NCI-H774 (cell line): ENCODE measurements around the gene KCNIP1.

Experiments used
- DNase-seq: peaks from one replicate; lab custom pipeline; 2025; lab: John Stamatoyannopoulos, UW

The KCNIP1 gene

DNA sequence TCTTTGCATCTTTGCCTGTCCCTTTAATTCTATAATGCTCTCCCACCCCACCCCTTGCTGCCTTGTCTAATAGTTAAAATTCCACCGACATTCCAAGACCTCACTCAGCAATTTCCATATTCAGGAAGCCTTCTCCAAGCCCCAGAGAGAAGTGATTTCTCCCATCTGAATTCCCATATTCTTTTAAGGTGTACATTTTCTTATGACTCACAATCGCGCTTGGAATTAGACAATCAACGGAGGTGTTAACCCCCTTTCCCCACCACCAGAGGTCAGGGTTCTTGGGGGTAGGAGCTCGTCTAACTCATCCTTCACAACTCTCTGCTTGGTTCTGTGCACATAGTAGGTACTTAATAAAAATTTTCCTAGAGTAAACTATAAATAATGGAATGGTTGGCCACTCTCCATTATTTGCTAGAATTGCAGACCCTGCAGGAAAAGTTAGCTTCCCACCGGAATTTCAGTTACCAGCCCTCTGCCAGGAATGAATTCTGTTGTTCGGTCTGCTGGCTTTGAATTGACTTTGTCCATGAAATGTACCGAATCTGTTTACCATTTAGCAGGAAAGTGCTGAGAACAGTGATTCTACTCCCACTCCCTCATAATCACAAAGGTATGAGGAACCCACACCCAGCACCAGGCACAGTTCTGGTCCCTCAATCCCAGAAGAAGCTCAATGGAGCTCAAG, 5.0 kb downstream of the KCNIP1 start:
- DNase-seq: no peak

DNA sequence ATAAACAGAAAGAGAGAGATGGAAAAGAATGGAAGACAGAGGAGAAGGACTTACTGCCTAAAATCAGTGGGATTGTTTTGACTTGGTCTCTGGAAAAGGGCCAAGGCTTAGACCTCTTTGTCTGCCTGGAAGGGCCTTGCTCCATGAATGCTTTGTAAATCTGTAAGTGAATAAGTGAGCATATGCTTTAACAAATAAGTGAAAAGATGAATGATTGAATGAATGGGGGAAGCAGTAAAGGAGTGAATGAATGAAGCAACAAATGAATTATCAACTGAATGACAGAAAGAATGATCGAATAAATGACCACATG, 5.5 kb downstream of the KCNIP1 start:
- DNase-seq: no peak

- DNase-seq: no peak
Measured at GRCh38 chr5:170510126-170510525, 6.3 kb downstream of the KCNIP1 start.

- no peak for DNase-seq
Measured at GRCh38 chr5:170510559-170510958, 6.7 kb downstream of the KCNIP1 start.

DNA sequence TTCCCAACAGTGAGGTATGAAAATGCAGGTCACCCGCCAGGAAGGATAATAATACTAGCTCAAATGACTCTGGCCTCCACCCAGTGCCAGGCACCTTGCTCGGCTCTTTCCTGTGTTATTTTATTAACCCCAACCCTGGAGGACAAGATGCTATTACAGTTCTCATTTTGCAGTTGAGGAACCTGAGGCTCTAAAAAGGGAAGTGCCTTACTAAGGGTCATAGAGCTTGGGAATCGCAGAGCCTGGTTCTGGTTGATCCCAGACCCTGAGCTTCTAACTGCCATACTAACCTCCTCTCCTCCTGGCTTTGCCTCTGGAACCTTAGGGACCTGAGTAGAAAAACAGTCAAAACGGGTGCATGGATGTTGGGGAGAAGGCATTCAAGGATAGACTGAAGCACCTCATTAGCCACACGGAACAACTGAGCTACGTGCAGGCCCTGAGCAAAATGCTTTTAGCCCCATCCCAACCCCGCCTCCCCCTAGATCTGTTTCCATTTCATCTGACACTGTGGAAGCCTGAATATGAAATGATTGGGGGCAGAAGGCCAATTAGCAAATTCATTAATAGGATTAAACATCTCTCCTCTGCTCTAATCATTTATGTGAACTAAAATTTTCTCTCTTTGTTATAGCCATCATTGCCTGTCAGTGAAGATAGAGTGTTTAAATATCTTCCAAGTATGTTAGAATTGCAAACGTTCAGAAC, 7.9 kb downstream of the KCNIP1 start:
- no peak for DNase-seq

DNA sequence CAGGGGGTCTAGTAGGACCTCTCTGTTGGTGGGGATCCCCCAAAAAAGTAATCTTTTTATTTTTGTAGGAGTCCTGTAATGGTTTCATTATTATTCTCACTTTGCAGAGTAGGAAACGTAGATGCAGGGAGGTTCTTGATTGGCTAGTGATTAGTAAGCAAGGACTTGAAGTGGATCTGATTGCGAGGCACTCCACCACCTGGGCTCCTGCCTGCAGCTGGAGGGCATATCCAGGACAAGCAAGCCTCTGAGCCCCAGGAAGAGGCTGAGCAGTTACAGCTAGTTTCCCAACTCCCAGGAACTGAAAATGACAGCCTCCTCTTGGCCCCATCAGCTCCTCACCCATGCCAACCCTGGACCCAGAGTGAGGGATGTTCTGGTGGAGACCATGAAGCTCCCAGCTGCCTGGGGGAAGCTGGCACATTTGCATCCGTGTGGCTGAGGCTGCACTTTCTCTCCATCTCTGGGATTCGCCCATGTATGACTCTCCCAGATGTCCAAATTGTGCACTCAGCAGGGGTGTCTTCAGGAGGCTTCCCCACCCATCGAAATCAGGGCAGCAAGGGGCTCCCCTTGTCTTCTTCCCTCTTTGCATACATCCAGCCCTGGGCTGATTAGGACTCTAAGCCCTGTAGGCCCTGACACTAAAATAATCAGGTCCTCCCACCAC, 10.2 kb downstream of the KCNIP1 start:
- DNase-seq: no peak

DNA sequence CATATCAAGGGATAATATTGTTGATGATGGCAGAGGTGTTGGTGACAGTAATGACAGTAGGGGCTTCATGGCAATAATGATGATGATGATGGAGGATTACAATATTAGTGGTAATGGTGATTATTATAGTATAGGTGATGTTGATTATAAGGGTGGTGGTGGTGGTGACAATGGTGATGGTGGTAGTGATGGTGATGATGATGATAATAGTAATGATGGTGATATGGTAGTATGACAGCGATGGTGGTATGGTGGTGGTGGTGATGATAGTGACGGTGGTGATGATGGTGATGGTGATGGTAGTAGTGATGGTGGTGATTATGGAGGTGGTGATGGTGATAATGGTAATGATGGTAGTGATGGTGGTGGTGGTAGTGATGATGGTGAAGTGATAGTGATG, 13.6 kb downstream of the KCNIP1 start:
- no peak for DNase-seq

DNA sequence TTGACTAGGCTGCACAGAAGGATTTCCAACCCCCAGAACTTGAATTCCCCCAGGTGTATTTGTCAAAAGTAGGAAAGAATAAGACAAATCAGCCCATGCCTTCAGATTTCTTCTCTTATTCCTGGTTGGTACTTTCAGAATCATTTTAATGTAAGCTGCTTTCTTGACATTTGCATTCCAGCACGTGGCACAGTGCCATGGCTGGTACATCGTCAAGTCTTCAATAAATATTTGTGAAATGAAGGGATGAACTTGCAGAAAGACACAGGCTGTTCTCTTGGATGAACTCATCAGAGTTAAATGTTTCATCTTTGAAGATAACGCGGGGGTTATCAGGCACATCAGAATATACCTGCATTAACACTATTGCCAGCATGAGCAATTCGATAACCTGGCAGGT, 14.5 kb downstream of the KCNIP1 start:
- DNase-seq: no peak

DNA sequence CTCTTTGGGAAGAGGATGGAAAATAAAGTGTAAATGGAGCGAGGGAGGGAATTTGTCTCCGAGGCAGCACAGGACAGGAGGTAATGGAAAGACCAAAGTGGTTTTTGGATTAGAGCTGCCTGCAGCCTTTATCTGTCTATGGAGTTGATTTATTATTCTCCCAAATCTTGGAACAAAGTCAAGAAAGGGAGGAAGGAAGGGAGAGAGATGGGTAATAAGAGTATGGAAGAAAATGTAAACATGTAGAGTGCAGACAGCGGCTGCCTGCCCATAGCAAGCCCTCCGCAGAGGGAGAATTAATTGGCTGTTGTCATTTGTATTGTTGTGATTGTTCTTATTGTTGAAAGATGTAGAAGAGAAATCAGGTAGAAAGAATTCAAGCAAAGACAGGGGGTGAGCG, 15.7 kb downstream of the KCNIP1 start:
- no peak for DNase-seq

DNA sequence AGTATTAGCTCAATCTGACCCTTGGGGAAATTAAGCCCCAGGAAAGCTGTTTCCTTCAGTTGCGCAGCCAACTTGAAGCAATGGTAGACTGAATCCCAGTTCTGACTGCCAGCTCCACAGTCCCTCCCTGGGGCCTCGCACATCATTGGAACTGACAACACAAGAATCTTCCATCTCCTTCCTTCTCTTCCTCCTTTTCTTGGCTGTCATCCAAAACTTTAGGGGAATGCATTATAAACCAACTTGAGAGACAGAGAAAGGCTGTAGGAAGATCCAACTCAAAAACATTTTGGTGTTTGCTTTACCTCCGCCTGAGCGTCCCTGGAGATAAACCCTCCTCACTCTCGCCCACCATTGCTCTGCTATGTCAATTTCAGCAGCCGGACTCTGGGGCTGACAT, 16.6 kb downstream of the KCNIP1 start:
- DNase-seq: no peak

DNA sequence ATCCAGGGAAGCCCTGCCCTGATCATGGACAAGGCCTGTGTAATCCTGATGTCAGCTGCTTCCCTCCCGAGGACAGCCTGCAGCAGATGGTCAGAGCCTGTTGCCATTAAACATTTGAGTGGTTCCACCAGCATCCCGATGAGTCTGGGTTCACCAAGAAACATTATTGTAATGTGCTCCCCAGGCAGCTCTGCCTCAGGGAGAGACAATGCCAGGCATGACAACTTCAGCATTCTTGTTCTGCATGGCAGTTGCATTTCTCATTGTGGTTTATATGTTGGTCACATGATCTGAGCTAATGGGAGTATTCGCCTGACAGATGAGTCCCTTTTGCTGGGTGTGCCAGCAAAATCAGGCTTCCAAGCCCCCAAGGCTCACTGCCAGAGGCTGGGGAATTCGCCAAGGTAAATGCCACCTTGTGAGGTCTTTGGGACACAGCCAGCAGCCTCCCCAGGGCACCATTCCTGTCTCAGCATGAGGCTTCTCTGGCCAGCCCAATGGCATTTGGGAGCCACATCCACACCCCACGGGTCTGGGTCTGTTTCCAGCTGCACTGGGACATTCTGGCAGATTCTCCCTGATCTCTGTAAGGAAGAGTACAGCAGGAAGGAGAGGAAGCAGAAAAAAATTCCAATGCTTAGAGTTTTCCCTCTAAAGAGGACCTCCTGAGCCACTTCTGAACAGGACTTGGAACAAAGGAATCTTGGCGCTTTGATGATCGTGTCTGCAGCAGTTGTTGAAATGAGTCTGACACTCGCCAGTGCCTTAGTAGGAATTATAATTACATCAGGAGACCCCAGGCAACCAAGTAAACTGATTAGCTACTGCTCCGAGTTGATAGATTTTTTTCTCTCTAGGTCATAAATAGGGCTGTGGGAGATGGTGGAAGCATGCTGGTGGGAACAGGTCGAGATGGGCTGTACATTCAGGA, 18.7 kb downstream of the KCNIP1 start:
- DNase-seq: no peak

DNA sequence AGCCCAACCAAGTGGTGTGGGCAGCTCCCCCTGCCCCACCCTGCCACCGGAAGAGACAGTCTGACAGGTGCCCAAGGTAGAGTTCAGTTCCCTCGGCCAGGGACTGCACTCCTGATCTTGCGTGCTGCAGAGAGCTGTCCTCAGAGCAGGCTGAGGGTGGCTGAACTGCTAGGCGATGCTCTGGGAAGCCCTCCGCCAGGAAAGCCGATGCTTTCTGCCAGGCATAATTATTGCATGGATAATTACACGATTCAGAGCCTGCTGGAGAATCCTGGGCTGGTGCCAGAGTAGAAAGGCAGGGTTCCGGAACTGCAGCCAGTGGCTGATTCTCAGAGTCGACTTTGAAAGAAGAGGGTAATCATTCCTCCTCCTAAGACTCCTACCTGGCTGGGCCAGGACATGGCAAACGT, 19.3 kb downstream of the KCNIP1 start:
- no peak for DNase-seq

GRCh38 chr5:170523830-170524229, 20.0 kb downstream of the KCNIP1 start:
- DNase-seq: no peak

GRCh38 chr5:170524576-170524975, 20.8 kb downstream of the KCNIP1 start:
- no peak for DNase-seq

DNA sequence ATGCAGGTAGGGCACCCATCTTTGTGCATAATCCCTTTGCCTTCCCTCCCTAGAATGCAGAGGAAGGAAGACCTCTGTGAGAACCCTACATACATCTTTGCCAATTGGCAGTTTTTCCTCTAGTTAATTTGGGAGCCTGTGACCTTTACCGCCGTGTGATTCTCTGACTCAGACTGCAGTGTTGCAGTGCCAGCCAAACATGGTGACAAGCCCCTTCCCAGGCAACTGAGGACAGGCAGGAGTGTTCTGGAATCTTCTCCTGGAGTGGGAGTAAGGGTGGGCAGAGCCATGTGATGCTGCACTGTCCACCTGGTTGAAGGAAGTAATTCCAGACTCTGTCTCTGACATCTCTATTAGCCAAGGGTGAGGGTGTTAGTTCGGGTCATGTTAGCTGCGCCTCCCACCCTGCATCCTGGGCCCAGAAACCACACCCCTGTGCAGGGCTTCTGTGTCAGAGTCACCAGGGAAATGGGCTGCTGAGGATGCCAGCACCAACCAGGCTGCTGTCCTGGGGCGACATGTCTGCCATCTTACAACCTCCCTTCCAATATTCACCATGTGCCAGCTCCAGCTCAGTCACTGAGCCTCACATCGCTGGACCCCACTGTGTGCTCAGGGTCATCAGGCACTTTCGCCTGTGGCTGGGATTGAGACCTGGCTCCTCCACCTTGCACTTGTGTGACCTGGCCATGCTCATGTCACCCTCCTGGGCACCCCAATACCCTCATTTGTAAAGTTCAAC, 21.8 kb downstream of the KCNIP1 start:
- no peak for DNase-seq

- no peak for DNase-seq
Measured at GRCh38 chr5:170527991-170528390, 24.2 kb downstream of the KCNIP1 start.

GRCh38 chr5:170528976-170529375, 25.2 kb downstream of the KCNIP1 start:
- DNase-seq: no peak

GRCh38 chr5:170532935-170533334, 29.1 kb downstream of the KCNIP1 start:
- DNase-seq: no peak

- DNase-seq: no peak
Measured at GRCh38 chr5:170533383-170533782, 29.6 kb downstream of the KCNIP1 start.

GRCh38 chr5:170534177-170534576, 30.4 kb downstream of the KCNIP1 start:
- DNase-seq: no peak

GRCh38 chr5:170534941-170535340, 31.1 kb downstream of the KCNIP1 start:
- no peak for DNase-seq

- DNase-seq: no peak
Measured at GRCh38 chr5:170536525-170536924, 32.7 kb downstream of the KCNIP1 start.
